ENCODE measurements around the gene RNASET2.

RNASET2 gene, protein sequence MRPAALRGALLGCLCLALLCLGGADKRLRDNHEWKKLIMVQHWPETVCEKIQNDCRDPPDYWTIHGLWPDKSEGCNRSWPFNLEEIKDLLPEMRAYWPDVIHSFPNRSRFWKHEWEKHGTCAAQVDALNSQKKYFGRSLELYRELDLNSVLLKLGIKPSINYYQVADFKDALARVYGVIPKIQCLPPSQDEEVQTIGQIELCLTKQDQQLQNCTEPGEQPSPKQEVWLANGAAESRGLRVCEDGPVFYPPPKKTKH

DNA sequence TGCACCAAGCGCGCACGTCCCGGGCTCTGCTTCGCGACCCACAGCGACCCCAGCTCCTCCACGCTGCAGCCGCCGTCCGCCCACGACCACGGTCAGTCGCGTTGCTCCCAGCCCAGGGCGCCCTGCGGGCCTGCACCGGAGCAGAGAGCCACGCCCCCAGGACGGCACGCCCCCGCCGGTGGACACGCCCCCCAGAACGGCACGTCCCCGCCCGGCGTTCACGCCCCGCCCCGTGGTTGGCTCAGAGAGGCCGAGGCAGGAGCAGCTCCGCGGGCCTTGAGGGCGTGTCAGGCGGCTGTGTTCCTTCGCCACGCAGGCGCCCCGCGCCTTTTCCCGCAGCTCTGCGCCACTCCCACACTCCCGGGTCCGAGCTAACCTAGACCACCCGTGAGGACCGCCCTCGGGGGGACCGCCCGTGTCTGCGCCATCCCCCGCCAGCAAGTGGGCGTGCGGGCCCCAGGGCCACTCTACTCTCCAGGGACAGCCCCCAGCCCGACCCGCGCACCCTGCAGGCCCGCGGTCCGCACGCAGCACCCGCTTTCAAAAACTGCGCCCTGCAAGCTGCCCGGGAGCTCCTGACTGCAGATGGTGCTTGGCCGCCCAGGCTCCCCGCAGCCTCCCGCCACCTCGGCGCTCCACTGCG is at the start of gene RNASET2:
Gene RNASET2, minus strand, starts transcription at position 107 of the 643 bp plus-strand sequence. CDS start 368 bp downstream, outside the sequence.
- peak; percentile 99 to 100 for DNase-seq (ENCODE audit: low read depth in 2 of 2)

DNA sequence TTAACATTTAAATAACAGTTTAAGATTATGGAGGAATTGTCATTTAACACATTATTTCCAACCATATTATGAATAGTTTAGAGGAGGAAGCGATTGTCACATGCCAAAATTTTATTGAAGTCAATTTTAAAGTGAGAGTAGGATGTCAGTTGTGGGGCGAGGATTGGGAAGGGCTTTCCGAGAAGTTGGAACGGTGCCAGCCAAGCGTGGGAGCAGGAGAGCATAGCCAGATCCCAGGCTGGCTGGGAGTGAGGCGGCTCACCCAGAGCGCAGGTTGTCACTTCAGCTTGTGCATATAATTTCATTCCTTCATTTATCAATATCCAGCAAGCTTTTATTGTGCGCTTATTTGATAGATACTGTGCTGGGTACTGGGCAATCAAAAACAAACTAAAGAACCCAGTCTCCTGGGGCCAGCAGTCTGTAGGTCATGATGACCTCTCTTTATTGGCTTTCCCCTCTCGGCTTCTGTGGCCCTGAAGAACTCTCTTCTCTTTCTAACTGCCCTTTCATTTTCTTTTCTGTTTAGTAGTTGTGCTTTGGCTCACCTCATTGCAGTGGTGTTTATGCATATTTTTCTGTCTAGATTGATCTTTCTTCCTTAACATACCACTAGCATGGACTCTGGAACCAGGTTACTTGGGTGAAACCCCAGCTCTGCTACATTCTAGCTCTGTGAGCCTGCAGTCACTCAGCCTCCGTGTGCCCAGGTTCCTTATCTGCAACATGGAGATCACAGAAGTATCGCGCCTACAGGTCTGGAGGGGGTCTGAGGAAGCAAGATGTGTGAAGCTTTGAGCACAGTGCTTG is 49.2 kb upstream of the RNASET2 start:
- no peak for DNase-seq (ENCODE audit: low read depth in 2 of 2)

DNA sequence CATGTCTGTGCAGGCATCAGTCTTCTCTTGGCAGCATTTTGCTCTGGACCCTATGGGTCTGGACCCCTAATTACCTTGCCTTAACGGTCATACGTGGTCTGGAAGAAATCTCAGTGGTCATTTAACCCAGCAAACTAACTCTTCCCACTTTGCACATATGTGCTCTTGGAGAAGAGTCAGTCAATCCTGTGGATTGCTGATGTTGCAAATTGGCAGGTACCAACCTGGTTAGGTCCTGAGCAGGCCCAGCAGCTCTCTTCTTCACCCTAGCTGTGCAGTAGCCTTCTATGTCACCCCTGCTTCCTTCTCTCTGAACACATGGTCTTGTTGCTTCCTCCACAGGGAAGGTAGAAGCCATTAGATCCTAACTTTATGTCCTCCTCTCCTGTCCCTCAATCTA is 44.4 kb upstream of the RNASET2 start:
- no peak for DNase-seq (ENCODE audit: low read depth in 2 of 2)

DNA sequence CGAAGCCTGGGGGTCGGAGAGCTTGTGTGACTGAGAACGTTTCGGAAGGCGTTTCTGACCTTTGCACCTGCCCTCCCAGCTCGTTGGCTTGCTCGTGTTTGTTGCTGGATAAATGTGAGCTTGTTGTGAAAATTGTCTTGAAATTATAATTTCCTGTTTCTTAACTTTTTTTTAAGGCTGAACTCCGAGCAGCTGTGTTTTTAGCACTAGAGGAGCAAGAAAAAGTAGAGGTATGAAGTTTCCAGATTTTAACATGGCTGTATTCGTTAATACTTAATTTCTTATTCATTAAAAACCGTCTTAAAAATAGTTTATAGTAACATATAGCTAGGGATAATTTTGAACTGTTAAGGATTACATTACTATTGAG is 43.5 kb upstream of the RNASET2 start:
- DNase-seq (ENCODE audit: low read depth in 2 of 2) = no peak

DNA sequence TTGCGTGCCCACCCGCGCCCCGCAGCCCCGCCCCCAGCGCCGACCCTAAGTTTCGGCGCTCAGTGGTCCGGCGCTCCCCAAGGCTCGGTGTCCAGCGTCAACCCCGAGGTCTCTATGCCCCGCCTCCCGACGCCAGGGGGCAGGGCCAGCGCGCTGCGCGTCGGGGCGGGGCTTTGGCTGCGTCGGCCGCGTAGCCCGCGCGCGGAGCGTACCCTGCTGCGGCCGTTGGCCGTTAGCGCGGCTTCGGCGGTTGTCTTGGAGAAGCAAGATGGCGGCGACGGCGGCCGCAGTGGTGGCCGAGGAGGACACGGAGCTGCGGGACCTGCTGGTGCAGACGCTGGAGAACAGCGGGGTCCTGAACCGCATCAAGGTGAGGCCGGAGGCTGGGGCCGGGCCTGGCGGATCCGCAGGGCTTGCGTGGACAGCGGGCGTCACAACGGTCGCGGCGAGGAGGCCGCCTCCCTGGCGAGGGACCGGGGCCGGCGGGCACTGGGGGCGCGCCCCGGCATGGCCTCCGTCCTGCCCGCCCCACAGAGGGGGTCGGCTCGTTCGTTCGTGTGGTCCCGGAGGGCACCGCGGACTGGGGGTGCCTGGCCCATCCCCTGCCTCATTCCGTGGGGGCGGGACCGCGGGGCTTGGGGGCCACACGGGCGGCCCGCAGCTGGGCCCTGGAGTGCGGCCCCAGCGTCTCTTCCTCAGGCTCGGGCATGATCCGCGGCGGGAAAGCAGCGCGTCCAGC is 43.0 kb upstream of the RNASET2 start, which contains the start of gene CEP43:
Gene CEP43, plus strand, starts transcription at position 253 of the 739 bp plus-strand sequence. Its CDS starts 16 bp downstream, at position 269.
- peak; percentile 78 to 88 for DNase-seq (ENCODE audit: low read depth in 2 of 2)

DNA sequence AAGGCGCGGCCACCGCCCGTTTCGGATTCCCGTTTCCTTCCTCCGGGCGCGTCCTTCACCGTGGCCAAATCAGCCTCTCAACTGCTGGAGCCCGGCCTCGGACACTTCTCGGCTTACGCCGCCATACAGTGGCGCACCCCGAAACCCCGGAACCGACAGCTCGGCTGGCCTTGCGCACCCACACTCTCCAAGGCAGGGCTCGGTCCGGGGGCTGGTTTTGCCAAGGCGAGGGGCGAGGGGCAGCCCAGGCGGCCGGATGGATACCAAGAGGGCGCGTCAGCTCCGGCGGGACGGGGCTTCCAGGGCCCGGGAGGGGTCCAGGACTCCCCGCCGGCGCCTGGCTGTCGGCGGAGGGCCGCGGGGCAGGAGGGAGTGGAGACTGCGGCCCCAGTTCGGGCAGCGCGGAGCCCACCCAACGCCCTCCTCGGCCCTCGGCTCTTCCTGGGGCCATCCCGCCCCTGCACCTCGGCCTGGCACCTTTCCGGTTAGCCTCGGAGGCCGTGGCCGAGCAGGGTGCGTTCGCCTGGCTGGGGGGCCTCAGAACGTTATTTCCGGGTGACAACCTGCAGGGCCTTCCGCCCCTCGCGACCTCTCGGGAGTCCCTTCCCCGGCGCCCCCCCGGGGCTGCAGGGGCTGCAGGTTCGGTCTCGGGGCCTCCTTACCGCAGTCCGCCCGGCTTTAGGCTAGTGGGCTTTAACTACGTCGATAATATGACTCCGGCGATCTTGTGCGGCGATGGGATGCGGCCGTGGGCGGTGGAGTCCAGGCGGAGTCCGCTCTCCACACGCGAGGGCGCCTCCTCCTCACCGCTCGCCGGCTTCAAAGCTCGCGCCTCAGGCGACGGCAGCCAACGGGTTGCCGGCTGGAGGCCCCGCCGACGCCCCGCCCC is 42.1 kb upstream of the RNASET2 start:
- peak in 1 of 2 donors; percentile 5 for DNase-seq (ENCODE audit: low read depth in 2 of 2)

DNA sequence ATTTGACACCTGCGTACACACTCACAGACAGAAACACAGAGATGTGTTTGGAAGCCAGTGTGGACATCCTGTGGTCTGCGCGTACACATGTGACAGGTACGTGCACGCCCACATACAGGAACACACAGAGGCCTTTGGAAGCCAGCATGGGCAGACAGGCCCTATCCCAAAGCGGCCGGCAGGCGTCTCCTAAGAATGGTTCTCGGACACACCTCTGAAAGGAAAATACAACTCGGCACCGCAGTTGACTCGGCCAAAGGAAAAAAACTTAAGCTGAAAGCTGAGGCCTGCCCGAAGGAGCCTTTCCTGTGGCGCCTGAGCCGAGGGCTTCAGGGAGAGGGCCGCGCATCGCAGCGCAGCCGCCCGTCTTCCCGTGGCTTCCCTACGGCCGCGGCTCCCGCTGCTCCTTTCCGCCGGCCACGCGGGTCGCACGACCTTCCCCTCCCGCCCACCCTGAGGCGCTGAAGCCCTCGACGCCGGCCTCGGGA is 41.5 kb upstream of the RNASET2 start:
- DNase-seq (ENCODE audit: low read depth in 2 of 2) = peak in 1 of 2 donors; percentile 22

DNA sequence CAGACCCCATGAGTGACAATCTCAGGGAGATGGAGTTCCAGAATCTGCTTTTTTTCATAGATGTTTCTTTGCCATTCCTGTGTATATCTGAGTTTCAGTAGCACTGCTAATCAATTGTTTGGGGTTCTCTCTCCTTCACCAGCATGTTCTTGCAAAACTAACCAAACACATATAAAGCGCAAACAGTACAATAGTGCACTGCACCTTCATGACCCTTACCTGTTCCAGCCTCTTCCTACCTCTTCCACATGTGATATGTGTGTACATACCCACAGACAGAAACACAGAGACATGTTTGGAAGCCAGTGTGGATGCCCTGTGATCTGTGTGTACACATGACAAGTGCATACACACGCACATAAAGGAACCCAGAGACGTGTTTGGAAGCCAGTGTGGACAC is 41.0 kb upstream of the RNASET2 start:
- DNase-seq (ENCODE audit: low read depth in 2 of 2) = no peak

DNA sequence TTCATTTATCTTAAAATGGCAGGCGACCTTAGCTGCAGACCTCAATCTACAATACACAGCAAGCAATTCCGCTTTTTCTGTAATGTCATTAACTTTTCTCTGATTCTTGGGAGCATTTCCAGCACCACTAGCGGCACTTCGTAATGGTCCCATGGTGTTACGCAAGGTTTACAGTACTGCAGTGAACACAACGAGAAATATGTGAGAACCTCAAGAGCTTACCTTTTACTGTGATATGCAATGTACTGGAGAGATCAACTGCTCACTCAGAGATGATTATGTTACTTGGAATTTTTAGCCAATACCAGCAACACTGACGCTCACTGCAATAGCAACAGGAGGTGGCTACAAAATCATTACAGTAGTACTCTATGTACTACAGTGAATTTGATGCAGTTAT is 40.1 kb upstream of the RNASET2 start:
- DNase-seq (ENCODE audit: low read depth in 2 of 2) = no peak

DNA sequence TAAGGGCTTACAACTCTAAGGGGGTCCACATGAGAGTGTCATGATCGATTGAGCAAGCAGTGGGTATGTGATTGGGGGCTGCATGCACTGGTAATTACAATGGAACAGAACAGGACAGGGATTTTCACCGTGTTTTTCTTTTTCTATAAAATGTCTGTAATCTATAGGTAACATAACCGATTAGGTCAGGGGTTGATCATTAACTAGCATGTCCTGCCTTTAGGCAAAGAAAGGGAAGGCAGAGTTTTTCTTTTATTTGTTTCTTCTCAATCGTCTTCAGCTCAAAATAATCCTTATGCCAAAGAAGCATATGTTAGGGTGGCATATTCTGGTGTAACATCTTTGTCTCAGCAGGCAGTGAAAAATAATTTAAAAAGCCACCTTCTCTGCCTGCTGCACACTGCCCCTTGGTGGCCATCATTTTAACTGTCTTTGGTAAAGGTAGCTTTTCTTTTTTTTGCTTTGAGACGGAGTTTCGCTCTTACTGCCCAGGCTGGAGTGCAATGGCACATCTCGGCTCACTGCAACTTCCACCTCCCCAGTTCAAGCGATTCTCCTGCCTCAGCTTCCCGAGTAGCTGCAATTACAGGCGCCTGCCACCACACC is 33.2 kb upstream of the RNASET2 start:
- DNase-seq (ENCODE audit: low read depth in 2 of 2) = peak; percentile 18 to 42

DNA sequence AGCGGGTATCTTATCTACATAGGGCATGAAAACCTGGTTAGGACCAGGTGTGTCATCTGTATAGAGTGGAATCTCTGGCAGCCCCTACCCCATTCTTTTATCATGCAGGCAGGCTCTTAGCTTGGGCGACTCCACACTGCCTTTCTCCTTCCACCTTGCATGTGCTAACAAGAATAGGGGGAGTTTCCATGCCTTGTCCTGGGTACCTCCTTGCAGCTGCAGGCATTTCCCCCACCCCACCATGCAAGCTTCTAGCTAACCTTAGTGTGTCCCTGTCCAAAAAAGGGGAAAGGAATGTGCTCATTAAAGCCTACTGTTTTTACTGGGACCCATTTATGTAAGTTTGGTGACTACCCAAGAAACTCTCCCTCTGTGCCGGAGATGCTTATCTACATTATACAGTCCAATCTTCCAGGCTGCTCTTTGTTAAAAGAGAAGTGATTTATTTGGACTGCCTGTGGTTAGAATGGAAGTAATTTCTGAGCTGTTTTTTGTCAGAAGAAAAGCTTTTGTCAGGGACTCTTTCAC is 32.4 kb upstream of the RNASET2 start:
- no peak for DNase-seq (ENCODE audit: low read depth in 2 of 2)

DNA sequence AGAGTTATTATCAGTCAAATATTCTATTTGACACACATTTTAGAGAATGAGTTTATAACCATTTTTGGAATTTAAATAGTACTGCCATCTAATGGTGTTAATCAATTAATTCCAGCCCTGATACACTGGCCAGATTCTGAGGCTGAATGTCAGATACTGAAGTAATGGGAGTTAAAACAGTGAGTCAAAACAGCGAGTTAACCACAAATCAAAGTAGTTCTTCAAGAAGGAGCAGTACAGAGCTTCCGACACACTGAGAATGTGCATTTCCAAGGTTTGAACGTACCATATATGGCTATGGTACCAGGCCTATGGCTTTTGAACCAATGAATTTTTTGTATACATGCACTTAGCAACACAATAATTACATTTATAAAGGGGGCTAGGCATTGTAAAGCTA is 31.6 kb upstream of the RNASET2 start:
- DNase-seq (ENCODE audit: low read depth in 2 of 2) = no peak

DNA sequence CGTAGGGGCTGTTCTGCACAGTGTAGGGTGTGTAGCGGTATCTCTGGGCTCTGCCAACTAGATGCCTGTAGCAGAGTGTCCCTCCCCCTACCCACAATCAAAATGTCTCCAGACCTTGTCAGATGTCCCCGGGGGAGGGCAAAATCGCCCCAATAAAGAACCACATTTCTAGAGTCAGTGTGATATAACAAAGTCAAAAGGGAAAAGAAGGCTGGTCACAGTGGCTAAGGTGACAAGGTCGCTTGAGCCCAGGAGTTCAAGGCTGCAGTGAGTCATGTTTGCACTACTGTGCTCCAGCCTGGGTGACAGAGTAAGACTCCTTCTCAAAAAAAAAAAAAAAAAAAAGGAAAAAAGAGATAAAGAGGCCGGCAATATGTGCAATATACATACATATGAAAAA is 31.1 kb upstream of the RNASET2 start:
- no peak for DNase-seq (ENCODE audit: low read depth in 2 of 2)

DNA sequence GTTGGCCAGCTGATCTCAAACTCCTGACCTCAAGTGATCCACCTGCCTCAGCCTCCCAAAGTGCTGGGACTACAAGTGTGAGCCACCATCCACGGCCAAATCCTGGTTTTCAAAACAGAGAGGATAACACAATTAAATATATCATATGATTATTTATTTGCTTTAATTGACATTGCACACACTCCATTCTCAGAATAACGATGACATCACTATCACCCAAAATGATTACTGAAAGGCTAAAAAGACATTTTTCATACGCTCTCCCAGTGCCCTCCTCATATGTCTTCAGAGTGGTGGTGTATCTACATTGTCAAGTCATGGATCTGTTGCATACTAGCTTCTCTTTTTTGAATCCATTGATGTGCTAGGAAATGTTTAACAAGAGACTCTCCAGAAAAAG is 24.4 kb upstream of the RNASET2 start:
- no peak for DNase-seq (ENCODE audit: low read depth in 2 of 2)

DNA sequence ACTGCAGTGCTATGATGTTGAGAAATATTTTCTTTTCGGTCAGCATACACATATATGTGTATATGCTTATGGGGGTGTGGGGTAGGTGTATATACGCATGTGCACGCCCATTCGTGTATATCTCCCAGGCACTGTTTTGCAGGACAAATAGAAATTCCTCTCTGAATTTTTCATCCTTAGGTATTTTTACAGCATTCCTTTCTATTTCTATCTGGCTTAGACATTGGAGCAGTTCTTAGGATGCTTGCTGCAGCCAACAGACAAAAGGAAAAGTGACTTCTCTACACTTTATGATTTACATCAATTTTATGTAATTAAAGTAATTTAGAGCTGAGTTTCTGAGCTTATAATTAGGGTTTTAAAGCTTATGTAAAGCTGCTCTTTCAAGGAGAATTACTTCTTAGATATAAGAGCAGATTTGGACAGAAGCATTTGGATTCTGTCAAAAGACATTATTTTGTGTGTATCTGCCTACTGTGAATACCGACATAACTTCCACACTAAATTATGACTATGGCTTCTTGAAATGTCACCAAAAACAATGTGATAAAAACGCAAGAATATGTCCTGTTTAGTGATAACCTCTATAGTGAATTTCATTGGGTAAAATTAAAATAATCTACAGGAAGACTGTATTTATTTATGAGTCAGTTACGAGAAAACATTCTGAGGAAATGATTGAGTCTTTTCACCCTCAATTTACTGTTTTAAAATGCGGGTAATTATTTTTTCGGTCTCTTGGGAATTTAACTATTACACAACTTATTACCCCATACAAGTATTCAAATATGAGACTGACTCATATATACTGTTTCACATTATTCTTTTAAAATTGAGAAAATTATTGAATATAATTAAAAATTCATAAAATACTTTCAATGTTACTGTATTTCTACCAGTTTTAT is 21.5 kb upstream of the RNASET2 start:
- DNase-seq (ENCODE audit: low read depth in 2 of 2) = no peak

DNA sequence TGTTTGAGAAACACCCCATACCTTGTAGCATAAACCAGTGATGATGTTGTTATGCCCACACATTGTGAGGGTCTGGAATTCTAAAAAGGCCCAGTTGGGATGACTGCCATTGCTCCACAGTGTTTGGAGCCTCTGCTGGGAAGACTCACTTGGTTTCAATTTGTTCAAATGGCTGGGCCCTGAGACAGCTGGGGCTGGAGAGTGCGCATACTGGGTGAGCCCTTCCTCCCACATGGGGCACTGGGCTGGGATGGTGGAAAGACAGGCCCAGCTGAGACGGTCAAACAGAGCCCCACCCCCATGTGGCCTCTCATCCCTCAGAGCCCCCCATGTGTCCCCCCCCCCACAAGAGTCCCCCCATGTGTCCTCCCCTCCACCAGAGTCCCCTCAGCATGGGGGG is 20.3 kb upstream of the RNASET2 start:
- DNase-seq (ENCODE audit: low read depth in 2 of 2) = no peak

DNA sequence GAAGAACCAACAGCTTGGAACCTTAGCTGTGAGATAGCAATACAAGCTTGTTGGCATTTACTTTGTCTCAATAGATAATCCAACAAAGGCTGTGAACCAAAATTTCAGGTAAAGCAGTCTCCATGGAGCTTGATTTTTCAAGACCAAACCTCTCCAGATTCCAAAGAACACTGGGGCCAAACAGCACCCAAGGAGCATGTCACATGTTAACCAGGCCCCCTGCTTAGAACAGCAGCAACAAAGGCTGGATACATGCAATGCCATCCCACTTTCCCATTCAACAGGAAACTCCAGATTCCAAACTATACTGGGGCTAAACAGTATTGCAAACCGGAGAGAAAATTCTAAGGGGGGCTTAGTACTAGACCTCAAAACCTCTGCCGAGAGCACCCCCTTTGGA is 15.8 kb upstream of the RNASET2 start:
- no peak for DNase-seq (ENCODE audit: low read depth in 2 of 2)

DNA sequence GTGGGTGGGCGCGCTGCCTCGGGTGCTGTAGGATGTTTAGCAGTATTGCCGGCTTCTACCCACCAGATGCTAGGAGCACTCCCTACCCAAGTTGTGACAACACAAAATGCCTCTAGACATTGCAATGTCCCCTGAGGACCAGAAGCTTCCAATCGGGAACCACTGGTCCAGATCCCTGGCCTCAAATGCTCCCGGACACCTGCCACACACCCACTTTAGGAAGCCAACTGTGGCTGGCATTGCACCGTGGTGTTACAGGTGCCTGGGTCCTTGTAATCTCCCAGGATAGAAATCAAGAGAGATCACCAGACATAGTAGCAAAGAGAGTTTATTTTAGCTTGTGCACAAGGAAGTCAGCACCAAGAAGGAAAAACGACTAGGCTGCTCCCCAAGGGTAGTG is 14.9 kb upstream of the RNASET2 start:
- DNase-seq (ENCODE audit: low read depth in 2 of 2) = no peak

DNA sequence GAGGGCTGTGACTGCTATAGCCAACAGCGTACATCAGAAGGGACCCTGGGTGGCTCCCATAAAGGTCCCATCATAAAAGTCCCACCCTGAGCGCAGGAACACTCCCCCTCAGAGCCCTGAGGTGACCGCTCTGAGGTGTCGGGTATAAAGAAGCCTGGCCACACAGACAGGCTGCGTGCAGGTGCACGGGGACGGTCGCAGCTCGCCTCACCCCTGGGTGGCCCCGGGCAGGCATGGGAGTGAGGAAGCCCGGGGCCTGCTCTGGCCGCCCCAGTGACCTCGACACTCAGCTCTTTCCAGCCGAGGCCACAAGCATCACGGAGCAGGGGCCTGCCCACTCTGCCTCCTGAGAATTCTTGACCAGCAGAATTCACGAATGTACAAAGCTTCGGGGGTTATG is 14.4 kb upstream of the RNASET2 start:
- no peak for DNase-seq (ENCODE audit: low read depth in 2 of 2)

Measured in stimulated activated CD4-positive, alpha-beta T cell treated with anti-CD3 and anti-CD28 coated beads, Interleukin-1b, Interleukin-23, amount 100 ng/mL, for 4 hours (primary cell).